HG03108 (cell line): ENCODE data around the gene DDX28.

Source experiments
- ATAC-seq: cut with Tn5 transposase; IDR thresholded peaks from one replicate; pipeline ENCODE4 v1.9.1; 2021; ENCODE audit warnings: moderate library complexity; ENCODE audit not compliant: unreplicated experiment

Gene DDX28

DNA sequence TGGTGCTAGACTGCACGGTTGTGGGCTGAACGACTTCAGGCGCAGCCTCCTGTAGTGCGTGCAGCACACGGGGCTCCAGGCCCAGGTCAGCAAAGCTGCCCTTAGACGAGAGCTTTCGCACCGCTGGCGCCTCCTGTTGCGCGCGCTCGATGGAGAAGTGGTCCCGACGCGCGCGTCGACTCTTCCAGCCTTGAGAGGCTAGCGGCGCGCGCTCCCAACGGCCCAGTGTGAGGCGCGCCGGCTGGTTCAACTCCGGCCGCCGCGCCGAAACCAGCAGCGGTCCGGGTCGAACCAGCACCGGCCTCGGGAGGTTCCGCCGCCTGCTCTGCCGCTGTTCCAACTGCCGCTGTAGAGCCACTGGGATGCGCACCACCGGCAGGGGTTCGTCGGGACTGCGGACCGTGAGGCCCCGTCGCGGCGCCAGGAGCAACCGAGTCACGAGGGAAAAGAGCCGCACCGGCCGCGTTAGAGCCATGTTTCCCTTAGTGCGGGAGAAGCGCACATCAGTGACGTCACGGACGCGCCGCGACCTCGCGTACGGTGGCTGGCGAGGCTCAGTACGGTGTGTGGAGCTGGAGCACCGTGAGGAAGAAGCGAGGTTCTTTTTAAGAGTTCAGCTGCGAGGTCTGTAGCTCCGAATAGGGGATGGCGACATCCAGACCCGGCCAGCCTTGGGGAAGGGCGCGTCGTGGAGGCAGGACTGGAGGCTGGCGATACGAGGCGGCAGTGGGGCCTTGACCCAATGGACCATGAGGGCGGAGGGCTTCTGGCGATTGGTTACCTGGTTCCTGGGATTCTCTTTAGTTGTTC lies at the start of gene DDX28, which contains the start of gene DUS2:
DDX28 (minus strand) TSS at position 505 of the 810 bp plus-strand sequence; CDS start at position 475, 30 bp downstream.
DUS2 (plus strand) TSS at position 557 of the 810 bp plus-strand sequence. CDS start 14,740 bp downstream, outside the sequence.
- peak; percentile 66 for ATAC-seq

- no peak for ATAC-seq
These were observed 49.1 kb upstream of the DDX28 start for GRCh38 chr16:68072038-68072695.

- no peak for ATAC-seq
These were observed 48.5 kb upstream of the DDX28 start for GRCh38 chr16:68071518-68071901.

DNA sequence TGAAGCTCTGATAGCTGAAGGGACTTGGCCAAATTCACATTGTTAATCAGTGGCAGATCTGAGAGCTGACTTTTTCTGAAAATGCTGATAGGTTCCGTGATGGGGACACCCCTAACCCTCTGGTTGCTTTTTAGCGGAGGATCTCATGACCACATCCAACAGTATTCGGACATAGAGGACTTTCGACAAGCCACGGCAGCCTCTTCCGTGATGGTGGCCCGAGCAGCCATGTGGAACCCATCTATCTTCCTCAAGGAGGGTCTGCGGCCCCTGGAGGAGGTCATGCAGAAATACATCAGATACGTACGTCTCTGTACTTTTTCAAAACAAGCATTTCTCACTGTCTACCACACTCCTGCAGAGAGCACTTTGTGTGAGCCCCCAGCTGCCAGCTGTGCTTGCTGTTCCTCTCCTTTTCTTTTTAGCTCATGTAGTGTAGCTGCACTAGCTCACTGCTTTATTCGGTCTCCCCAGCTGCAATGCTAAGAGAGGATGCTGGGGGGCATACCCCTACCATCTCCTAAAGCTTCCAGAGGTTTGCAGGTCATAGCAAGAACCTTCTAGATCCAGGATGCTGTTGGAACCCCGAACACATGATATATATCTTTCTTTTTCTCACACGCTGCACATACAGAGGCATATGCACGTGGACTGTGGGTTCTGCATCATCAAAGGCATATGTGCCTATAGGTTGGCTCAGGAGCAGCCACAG lies 47.9 kb upstream of the DDX28 start:
- ATAC-seq, result peak; percentile 44

DNA sequence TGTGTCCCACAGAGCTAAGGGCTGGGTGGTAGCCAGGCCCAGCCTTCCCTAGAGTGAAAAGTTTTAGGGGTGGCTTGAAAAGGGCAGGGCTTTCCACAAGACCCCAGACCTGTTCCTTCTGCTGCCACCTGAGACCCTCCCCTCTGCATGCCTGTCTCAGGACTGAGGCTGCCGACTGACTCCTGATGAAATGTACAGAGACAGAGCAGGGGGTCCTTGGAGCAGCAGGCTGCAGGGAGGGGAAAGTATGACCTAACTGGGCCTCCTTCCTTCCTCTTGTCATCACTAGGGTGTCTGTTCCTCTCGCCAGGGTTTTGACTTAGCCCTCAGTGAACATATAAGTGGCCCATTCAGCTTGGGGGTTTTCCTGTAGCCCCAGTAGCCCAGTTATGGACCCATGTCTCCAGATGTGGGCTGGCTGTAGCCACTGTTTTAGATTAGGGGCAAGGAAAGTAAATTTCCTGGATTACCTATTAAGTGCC lies 47.3 kb upstream of the DDX28 start:
- peak; percentile 7 for ATAC-seq

GRCh38 chr16:68069511-68070248 lies 46.6 kb upstream of the DDX28 start:
- no peak for ATAC-seq

- ATAC-seq, result no peak
These were observed 45.9 kb upstream of the DDX28 start for GRCh38 chr16:68068926-68069325.

GRCh38 chr16:68066763-68067162 lies 43.7 kb upstream of the DDX28 start:
- ATAC-seq, result no peak

DNA sequence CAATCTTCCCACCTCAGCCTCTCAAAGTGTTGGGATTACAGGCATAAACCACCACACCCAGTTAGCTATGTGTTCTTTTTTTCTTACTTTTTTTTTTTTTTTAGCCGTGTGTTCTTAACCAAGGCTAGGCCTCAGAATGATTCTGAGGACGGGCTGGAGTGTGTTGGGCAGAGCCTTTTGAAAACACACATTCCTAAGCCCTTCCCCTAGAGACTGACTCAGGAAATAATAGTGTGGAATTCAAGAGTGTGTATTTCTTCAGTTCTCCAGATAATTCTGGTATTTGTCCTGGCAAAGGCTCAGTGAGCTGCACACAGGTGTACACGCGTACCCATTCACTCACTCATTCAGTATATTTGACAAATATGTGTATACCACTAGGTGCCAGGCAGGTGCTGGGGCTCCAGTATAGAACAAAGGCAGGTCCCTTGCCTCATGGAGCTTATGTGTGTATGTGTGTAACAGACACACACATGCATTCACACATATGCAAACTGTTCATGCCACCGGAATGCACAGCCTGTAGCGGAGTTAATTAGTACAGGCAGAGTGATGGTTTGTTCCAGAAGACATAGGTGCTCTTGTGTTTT lies 42.8 kb upstream of the DDX28 start:
- ATAC-seq, result no peak

GRCh38 chr16:68064791-68065365 lies 41.8 kb upstream of the DDX28 start:
- ATAC-seq, result peak; percentile 49

- ATAC-seq, result no peak
These were observed 39.9 kb upstream of the DDX28 start for GRCh38 chr16:68062910-68063393.

DNA sequence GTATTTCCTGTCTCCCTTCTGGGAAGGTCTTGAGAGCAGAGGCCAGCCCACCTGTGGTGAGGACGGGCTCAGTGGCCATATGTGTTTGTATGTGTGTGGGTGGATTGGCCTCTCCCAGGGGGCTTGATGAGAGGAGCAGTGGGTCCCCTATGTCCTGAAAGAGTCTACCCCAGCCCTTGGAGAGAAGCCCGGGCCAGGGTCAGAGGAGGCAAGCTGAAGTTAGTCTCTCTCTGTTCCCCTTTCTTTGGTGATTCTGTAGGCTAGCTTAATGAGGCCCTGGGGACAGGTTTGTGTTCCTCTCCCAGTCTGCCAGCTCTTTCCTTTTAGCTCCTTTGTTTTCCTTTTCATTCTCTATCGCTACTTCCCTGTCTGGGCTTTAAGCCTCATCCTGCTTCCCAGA lies 38.4 kb upstream of the DDX28 start:
- ATAC-seq, result no peak

- ATAC-seq, result no peak
These were observed 36.8 kb upstream of the DDX28 start for GRCh38 chr16:68059804-68060203.

DNA sequence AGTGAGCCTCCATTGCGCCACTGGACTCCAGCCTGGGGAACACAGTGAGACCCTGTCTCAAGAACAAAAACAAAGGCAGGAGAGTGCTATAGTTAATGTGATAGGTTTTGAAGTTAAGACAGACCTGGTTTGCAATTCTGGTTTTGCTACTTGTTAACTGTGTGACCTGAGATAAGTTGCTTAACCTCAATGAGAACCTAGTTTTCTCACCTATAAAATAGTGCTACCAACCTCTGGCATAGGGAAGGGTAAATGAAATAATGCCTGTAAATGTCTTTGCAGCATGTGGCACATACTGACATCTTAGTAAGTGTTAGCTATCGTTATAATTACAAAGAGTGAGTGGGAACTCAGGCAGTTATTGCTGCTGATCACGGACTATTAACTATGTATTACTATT lies 32.4 kb upstream of the DDX28 start:
- ATAC-seq, result no peak

DNA sequence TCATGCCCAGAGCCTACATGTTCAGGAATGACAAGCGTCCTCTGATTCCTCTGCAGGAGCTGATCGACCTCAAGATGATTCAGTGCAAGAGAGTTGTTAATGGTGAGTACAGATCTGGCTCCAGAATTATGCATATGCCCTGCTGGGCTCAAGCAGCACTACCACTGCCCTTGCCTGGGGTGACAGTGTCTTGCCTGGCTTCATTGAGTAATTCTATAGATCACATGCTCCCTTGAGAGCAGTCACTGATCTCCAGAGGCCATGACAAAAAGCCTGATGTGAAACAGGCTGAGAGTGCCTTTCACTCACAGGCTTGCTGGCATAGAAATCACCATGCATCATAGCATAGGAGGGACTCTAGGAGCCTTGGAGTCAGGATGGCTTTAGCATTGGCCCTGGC lies 26.4 kb upstream of the DDX28 start:
- ATAC-seq, result no peak

DNA sequence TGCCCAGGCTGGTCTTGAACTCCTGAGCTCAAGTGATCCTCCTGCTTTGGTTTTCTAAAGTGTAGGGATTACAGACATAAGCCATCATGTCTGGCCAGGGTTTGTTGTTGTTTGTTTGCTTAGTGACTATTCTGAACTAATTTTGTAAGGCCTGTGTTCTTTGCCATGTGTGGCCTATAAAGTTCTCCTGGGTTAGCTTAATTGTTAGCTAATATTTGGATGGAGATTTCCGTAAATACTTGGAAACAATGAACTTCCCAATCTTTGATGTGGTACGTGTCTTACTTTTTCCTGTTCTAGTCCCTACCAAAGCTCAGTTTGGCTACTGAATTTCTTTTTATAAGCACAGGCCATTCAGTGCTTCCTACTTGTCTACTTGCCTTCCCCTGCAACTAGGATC lies 25.0 kb upstream of the DDX28 start:
- ATAC-seq, result no peak

GRCh38 chr16:68046106-68046505 lies 23.1 kb upstream of the DDX28 start:
- no peak for ATAC-seq

GRCh38 chr16:68041783-68042182 lies 18.8 kb upstream of the DDX28 start:
- no peak for ATAC-seq

- ATAC-seq, result peak; percentile 71
These were observed 17.7 kb upstream of the DDX28 start for GRCh38 chr16:68040506-68041288.
